Measurements from ENCODE around the gene MBNL1.

The MBNL1 gene

GRCh38 chr3:152298393-152299248, 29.9 kb downstream of the MBNL1 start:
- Histone ChIP-seq H3K4me1 (ENCODE audit: control insufficient read depth, insufficient read depth, low read length) (0 out of 2 replicates have a peak, but pooled peaks cover 4% of the 10 kb centered on the region), H3K36me3 (ENCODE audit: control insufficient read depth in 2 of 2, insufficient read depth in 1 of 2, low read length in 2 of 2) (no peaks in the 10 kb centered on the region), H3K4me3 (ENCODE audit: low read depth, low read length) (peak overlapping the region; percentile 54), H3K9me3 (ENCODE audit: control insufficient read depth, insufficient read depth, low read depth, low read length) (no peaks in the 10 kb centered on the region), H3K27ac (ENCODE audit: extremely low read depth, low read depth, low read length) (peak overlapping the region; percentile 82)
- ChIA-PET CTCF (no interaction called here), POLR2A (interaction anchor here (1.2 kb wide), 1 partner anchor 30 kb away, joined by 6 read pairs; the partner anchor contains the start of gene MBNL1)
- TF ChIP-seq ZNF585B (tag by site-specific recombination; IDR thresholded peaks at IDR 0.05) (no peak), YY2 (tag by site-specific recombination; IDR thresholded peaks at IDR 0.05) (no peak), ZNF600 (tag by site-specific recombination; IDR thresholded peaks at IDR 0.05) (0 out of 2 replicates have a peak, but pooled peaks have one; percentile 52), ZNF670 (tag by site-specific recombination; IDR thresholded peaks at IDR 0.05; ENCODE audit: low read depth) (no peak), ZNF433 (tag by site-specific recombination; IDR thresholded peaks at IDR 0.05; ENCODE audit: low read depth) (no peak), ZNF350 (tag by site-specific recombination; IDR thresholded peaks at IDR 0.05) (no peak), ZNF184 (tag by site-specific recombination; IDR thresholded peaks at IDR 0.05) (no peak), FEZF1 (tag by site-specific recombination; IDR thresholded peaks at IDR 0.05) (peak; percentile 88), ZNF792 (tag by site-specific recombination; IDR thresholded peaks at IDR 0.05) (no peak), HOXD13 (CRISPR knock-in tag; IDR thresholded peaks at IDR 0.05; ENCODE audit: borderline replicate concordance) (no peak), GLIS1 (tag by site-specific recombination; IDR thresholded peaks at IDR 0.05) (no peak), ZNF701 (tag by site-specific recombination; IDR thresholded peaks at IDR 0.05) (no peak), ZNF10 (tag by site-specific recombination; IDR thresholded peaks at IDR 0.05) (no peak), SP2 (tag by site-specific recombination; IDR thresholded peaks at IDR 0.05) (peak; percentile 48), ZSCAN23 (tag by site-specific recombination; IDR thresholded peaks at IDR 0.05) (no peak), ZNF324 (tag by site-specific recombination; IDR thresholded peaks at IDR 0.05) (no peak), ZNF394 (tag by site-specific recombination; IDR thresholded peaks at IDR 0.05; ENCODE audit: borderline replicate concordance) (0 out of 2 replicates have a peak, but pooled peaks have one; percentile 35), ZNF169 (tag by site-specific recombination; IDR thresholded peaks at IDR 0.05) (no peak), ZNF266 (tag by site-specific recombination; IDR thresholded peaks at IDR 0.05; ENCODE audit: low read depth) (no peak), ZNF362 (tag by site-specific recombination; IDR thresholded peaks at IDR 0.05) (peak; percentile 57; the same call in 1 of the 2 replicates), ZNF366 (tag by site-specific recombination; conservative IDR thresholded peaks at IDR 0.05) (peak; percentile 59), ZNF391 (tag by site-specific recombination; IDR thresholded peaks at IDR 0.05; ENCODE audit: borderline replicate concordance, low read depth) (no peak), ZNF560 (tag by site-specific recombination; IDR thresholded peaks at IDR 0.05; ENCODE audit: borderline replicate concordance) (no peak), ZBTB44 (tag by site-specific recombination; IDR thresholded peaks at IDR 0.05) (no peak)
- TF ChIP-seq, protein P1, sequence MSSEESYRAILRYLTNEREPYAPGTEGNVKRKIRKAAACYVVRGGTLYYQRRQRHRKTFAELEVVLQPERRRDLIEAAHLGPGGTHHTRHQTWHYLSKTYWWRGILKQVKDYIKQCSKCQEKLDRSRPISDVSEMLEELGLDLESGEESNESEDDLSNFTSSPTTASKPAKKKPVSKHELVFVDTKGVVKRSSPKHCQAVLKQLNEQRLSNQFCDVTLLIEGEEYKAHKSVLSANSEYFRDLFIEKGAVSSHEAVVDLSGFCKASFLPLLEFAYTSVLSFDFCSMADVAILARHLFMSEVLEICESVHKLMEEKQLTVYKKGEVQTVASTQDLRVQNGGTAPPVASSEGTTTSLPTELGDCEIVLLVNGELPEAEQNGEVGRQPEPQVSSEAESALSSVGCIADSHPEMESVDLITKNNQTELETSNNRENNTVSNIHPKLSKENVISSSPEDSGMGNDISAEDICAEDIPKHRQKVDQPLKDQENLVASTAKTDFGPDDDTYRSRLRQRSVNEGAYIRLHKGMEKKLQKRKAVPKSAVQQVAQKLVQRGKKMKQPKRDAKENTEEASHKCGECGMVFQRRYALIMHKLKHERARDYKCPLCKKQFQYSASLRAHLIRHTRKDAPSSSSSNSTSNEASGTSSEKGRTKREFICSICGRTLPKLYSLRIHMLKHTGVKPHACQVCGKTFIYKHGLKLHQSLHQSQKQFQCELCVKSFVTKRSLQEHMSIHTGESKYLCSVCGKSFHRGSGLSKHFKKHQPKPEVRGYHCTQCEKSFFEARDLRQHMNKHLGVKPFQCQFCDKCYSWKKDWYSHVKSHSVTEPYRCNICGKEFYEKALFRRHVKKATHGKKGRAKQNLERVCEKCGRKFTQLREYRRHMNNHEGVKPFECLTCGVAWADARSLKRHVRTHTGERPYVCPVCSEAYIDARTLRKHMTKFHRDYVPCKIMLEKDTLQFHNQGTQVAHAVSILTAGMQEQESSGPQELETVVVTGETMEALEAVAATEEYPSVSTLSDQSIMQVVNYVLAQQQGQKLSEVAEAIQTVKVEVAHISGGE (tag by site-specific recombination; conservative IDR thresholded peaks at IDR 0.05; ENCODE audit: low read depth), result no peak
- TF ChIP-seq, protein P2, sequence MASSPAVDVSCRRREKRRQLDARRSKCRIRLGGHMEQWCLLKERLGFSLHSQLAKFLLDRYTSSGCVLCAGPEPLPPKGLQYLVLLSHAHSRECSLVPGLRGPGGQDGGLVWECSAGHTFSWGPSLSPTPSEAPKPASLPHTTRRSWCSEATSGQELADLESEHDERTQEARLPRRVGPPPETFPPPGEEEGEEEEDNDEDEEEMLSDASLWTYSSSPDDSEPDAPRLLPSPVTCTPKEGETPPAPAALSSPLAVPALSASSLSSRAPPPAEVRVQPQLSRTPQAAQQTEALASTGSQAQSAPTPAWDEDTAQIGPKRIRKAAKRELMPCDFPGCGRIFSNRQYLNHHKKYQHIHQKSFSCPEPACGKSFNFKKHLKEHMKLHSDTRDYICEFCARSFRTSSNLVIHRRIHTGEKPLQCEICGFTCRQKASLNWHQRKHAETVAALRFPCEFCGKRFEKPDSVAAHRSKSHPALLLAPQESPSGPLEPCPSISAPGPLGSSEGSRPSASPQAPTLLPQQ (tag by site-specific recombination; IDR thresholded peaks at IDR 0.05), result 0 out of 2 replicates have a peak, but pooled peaks have one; percentile 3

Data from HEK293 (cell line).